ENCODE data around the gene TRMO.
"Not testable (repeated sequence)": the region's sequence is repeated elsewhere in the genome, so short reads cannot be mapped to it uniquely, and the experiment has no call there.

The TRMO gene, protein sequence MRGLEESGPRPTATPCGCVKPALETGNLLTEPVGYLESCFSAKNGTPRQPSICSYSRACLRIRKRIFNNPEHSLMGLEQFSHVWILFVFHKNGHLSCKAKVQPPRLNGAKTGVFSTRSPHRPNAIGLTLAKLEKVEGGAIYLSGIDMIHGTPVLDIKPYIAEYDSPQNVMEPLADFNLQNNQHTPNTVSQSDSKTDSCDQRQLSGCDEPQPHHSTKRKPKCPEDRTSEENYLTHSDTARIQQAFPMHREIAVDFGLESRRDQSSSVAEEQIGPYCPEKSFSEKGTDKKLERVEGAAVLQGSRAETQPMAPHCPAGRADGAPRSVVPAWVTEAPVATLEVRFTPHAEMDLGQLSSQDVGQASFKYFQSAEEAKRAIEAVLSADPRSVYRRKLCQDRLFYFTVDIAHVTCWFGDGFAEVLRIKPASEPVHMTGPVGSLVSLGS

DNA sequence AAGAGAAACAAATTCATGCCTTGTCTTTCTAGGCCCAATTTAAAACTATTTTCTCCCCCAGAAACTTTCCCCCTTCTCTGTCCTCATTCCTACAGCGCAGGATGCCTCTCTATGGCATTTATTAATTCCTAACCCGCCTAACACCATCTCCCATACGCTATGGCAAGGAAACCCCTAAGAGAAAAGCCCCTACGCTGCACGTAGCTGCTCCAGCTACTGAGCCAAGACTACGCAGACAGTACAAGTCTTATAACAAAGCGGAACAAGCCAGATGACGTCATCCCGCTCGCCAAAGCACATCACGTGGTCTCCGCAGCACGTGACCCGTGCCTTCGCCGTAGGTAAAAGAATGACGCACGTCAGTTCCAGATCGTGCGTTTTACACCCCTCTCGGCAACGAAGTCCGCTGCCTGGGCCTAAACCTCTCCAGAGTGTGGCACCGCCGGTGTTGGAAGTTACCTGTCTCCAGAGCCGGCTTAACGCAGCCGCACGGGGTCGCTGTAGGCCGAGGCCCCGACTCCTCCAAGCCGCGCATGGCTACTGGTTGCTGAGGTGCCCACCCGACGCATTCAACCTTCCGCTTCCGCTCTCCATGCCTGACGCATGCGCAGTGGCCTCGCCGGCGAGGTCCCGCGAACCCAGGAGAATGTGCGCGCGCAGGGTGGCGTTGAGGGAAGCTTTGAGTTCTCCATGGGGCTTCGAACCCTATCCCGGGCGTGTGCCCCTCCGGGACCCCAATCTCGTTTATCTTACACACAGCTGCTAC is at the start of gene TRMO:
TRMO (minus strand) TSS at position 542 of the 766 bp plus-strand sequence; CDS start at position 535, 7 bp downstream.
- DNase-seq: peak; percentile 97

DNA sequence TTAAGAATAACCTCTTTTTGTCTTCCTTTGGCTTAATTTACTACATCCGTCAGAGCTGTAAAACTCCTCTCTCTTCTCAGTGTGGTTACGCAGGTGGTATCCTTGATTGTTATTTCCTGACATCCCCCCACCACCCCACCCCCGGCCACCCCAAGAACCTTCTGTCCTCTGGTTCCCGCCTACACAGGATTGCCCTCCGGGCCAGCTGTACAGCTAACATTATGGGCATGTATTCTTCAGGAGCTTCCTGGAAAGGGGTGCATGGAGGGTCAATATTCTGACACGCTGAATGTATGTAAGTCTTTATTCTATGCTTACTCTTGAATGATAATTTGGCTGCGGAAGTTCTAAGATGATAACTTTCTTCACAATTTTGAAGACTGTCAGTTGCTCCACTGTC is 47.9 kb upstream of the TRMO start:
- no peak for DNase-seq

DNA sequence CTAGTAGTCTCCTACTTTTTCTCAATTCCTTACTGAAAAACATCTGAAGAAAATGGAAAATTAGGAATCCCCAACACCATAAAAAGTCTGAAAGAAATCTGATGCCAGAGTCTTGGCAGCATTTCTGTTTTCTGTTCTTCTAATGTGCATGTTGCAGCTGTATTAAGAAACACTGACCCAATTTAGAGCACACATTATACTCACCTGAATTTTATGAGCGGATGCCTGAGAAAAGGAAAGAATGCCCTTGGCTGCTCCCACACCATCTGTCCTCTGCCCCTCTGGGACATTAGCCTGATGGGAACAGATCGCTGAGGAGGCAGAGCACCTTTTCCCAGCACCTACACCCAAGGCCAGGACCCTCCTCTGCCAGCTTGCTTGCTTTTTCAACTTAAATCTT is 46.7 kb upstream of the TRMO start:
- DNase-seq: no peak

DNA sequence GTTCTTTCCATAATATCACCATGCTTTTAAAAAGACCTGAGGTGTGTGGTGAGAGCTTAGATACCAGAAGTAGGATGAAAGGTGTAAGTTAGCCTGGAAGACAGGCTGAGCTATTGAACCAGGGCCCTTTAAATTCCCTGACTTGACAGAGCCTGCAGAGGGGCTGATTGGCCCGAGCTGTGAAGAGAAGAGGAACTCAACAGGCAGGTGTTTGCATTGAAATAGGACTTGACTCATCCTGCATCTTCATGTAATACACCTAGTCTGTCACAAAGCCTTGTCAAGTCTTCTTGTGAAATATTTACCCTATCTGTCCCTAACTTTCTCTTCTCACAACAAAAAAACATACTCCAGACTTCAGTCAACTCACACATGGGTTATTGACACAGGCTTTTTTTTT is 44.2 kb upstream of the TRMO start:
- no peak for DNase-seq

DNA sequence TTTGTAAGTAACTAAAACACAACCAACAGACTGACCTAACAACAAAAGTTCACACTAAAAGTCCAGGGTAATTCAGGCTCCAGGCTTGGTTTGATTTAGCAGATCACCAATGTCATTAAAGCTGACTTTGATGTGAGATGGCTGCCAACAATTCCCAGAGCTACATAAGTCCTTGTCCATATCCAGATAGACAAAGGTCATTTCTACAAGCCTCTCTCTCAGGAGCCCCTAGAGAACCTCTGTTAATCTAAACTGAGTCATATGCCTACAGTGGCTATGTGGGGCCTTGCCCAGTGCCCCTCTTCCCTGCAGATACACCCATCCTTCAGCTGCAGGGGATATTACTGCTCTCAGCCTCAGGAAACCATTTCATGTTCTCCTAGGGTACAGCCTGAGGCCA is 42.6 kb upstream of the TRMO start:
- no peak for DNase-seq

DNA sequence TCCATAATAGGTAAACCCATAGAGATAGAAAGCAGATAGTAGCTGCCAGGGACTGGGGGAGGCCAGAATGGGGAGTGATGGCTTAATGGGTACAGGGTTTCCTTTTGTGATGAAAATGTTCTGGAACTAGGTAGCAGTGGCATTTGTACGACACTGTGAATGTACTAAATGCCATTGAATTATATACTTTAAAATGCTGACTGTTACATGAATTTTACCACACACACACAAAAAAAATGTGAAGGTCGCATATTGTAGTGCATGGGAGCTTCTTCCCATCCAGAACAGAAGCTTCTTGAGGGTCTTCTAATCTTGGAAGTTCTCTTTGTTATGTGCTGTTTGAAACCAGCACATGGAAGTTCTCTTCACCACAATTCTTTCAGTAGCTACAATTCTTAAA is 40.9 kb upstream of the TRMO start:
- no peak for DNase-seq

DNA sequence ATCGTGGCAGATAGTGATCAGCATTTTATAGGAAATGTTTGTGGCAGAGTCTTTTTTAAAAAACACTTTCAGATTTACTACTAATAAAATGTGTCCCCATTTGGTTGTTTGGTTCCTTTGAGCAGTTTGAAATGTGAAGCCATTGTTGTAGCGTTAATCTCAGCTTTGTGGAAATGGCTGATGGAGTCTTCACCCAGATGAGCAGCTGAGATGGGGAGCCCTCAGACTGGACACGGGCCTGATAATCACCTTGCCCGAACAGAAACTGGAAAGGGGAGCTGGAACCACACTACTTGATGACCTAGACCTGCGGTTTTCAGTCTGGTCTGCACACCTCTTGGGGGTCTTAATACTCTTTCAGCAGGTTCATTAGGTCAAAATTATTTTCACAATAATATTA is 40.3 kb upstream of the TRMO start:
- no peak for DNase-seq

DNA sequence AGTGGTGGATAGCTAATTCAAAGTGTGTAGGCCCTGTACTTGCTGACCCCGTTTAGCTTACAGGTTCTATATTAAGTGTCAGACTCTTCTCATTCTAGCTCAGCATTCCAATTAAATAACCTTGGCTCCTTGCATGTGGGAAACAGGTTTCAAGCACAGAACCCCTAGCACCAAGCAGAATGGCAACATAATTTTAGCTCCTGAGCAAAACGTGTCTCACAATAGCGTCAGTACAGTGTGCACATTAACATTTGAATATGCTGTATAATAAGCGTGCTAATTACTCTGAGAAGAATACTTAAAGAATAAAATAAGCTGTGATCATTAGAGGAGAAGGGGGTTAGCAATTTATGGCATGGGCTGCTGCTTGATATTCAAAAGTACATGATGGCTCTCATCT is 39.8 kb upstream of the TRMO start:
- no peak for DNase-seq

DNA sequence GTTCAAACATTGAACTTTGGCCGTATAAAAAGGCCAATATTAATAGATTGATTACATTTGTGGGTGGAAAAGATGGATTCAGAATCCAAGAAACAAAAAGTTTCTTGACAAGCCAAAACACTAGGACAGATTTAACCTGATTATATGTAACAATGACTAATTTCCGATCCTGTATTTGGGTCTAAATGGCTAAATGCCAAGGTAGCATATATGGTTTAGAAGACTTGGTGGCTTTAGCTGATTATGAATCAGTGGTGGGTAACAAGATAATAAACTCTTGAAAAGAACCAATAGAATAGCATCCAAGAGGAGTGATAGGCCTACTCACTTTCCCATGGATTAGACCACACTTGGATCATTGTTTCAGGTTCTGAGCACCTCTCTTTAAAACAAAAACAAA is 39.1 kb upstream of the TRMO start:
- DNase-seq: no peak

DNA sequence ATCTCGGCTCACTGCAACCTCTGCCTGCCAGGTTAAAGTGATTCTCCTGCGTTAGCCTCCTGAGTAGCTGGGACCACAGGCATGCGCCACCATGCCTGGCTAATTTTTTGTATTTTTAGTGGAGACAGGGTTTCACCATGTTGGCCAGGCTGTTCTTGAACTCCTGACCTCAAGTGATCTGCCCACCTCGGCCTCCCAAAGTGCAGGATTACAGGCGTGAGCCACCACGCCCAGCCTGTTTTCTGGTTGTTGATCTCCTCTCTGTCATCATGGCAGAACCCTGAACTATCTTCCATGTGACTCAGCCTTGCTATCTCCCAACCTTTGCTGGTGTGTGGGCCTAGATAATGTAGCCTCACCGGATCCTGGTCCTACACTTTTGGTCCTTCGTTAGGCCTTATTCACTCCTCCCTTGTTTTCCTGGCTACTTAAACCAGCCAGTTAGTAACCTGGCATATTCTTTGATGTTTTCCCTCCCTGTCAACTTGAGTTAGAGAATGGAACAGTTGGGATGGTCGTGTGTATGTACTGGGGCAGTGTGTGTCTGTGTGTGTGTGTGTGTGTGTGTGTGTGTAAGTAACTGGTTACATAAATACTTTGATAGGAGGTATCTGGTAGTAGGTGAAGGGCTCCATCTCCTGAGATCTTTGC is 38.5 kb upstream of the TRMO start:
- DNase-seq: not testable (repeated sequence)

DNA sequence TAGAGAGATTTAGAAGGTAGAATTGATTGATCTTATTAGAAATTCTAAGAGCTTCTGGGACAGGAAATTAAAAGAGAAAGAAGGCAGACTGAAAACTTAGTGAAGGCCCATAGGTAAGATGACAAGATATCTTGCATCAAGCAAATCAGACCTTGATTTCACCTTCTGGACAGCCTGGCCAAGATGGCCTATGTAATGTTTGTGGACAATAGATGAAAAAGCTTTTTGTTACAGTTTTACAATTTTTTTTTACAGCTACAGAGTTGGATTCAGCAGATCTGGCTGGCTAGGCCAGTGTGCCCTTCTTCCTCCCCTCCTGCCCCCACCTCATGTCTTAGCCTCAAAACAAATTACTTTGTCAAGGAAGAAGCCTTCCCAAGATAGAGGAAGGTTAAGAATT is 37.3 kb upstream of the TRMO start:
- no peak for DNase-seq

DNA sequence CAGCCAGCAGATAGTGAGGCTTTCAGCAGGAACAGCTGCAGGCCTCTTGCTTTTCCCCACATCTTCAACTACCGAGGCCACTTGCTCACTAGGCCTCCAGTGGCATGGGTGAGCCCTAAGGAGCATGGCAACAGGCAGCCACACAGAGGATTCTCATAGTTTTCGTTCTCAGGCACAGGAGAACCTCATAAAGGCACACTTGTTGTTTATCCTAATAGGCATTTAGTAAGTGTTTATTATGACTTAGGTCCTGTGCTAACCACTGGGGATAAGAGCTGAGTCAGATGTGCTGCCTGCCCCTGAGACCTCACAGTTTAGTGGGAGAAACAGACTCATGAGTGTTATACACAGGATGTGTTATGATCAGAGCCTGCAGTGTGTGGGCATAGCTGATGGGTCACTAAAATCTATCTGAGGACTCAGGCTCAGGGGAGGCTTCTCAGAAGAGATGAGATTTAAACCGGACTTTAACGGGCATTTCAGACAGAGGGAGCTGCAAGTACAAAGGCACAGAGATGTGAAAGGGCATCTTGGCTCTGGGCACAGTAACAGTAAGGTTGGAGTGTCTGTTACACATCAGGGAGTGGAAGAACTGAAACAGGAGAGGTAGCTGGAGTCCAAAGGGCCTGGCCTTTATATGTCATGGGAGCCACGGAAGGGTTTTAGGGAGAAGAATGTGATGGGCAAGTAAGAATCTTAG is 36.7 kb upstream of the TRMO start:
- DNase-seq: no peak

DNA sequence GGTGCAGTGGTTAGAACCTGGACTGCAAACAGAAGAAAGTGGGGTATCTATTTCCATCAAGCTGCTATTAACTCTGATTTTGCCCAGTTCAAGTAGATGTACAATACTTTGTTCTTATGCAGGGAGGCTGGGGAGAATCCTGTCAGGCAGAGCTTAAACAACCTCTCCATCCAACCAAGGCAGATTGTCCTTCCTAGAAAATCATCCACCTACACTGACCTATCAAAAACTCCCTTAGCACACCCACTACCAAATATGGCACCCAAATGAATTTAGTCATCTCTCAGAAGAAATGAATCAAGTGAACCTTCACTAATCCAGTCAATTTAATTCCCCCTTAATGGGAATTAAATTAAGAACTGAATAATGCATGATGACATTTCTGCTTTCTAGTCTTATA is 34.0 kb upstream of the TRMO start:
- DNase-seq: no peak

DNA sequence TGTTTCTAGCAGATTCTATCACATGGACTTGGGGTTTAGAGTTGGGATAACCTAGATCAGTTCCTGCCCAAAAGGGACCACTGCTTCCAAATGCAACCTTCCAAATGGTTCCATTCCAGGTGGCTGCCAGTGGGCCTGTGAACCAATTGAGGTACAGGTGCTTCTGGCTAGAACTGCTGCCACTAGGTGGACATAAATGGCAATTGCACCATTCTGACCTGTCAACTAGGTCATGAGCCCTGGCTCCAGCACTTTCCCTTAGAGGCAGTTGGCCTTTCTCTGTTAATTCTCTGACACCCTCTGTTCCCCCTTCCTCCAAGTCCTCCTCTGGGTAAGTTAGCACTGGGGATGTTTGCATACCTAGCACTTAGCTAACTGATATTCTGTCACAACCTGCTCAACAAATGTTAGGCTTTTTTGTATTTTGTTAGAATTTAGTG is 32.3 kb upstream of the TRMO start:
- DNase-seq: peak; percentile 51

DNA sequence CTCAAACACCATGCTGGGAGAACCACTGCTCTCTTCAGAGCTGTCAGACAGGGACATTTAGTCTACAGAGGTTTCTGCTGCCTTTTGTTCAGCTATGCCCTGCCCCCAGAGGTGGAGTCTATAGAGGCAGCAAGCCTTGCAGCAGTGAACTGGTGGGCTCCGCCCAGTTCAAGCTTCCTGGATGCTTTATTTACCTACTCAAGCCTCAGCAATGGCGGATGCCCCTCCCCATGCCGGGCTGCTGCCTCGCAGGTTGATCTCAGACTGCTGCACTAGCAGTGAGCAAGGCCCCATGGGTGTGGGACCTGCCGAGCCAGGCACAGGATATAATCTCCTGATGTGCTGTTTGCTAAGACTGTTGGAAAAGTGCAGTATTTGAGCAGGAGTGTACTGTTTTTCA is 28.6 kb upstream of the TRMO start:
- peak; percentile 3 for DNase-seq

DNA sequence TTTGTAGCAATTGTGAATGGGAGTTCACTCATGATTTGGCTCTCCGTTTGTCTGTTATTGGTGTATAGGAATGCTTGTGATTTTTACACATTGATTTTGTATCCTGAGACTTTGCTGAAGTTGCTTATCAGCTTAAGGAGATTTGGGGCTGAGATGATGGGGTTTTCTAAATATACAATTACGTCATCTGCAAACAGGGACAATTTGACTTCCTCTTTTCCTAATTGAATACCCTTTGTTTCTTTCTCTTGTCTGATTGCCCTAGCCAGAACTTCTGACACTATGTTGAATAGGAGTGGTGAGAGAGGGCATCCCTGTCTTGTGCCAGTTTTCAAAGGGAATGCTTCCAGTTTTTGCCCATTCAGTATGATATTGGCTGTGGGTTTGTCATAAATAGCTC is 24.8 kb upstream of the TRMO start:
- DNase-seq: not testable (repeated sequence)

DNA sequence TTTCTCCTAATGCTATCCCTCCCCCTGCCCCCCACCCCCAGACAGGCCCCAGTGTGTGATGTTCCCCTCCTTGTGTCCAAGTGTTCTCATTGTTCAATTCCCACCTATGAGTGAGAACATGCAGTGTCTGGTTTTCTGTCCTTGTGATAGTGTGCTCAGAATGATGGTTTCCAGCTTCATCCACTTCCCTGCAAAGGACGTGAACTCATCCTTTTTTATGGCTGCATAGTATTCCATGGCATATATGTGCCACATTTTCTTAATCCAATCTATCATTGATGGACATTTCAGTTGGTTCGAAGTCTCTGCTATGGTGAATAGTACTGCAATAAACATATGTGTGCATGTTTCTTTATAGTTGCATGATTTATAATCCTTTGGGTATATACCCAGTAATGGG is 23.2 kb upstream of the TRMO start:
- not testable (repeated sequence) for DNase-seq

DNA sequence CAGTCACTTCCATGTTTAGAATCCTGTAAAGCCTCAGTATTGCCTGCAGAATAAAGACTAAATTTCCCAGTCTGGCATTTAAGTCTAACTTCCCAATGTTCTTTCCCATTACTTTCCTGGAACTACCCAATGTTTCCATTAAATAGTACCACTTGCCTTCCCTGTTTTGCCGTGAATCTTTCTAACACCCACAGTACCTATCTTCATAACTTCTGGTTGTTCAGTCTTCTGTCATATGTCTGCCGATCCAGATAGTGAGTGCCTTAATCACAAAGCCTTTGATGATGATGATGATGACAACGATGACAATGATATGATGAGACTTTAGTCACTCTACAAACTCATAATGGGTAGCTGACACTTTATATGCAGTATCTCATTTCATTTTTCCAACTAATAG is 22.3 kb upstream of the TRMO start:
- DNase-seq: no peak

DNA sequence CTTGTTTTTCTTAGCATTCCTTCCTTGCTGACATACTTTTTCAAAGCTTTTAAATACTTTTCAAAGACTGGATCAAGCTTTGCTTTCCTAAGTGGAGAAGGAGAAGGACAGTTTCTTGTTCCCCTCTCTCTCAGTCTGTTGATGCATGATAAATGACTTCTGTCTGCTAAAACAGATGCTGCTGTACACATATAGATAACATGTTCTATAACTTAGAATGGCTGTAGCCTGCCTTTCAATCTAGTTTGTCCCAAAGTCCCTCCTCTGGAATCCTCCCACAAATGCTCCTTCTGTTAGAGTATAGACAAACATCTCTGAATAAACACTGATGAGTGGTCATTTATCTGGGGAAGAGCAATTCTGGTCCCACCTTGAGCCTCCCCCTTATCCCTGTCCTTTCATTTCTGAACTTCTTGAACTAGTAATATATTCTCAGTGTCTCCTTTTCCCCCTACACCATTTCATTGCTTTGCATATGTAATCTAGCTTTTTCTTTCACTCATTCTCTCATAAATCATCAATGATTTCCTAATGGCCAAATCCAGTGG is 21.1 kb upstream of the TRMO start:
- no peak for DNase-seq

DNA sequence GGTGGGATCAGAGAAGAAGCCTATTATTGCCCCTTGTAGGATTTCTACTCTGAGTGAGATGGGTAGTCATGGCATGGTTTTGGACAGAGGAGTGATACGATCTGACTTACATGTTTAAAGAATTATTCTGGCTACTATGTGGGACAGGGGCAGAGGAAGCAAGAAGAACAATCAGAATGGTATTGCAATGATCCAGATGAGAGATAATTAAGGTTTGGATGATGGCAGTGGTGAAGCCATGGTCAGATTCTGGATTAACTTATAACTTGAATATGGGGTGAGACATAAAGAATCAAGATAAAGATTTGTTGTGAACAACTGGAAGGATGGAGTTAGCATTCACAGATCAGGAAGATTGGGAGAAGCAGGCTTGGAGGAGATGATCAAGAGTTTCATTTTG is 19.0 kb upstream of the TRMO start:
- no peak for DNase-seq

DNA sequence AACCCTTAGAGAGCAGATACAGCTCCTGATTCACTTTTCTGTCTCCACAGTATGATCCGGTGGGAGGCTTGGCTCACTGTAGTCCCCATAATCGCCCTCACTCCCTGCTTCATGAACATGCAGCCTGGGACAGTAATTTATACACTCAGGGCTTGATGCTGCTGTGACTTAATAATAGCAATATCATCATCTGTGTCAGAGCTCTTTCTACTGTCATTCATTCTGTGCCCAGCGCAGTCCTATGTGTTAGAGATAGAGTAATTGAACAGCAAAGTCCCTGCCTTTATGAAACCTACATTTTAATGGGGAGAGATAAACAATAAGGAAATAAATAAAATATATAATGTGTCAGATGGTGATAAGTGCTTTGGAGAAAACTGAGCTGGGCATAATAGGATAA is 18.4 kb upstream of the TRMO start:
- DNase-seq: no peak

DNA sequence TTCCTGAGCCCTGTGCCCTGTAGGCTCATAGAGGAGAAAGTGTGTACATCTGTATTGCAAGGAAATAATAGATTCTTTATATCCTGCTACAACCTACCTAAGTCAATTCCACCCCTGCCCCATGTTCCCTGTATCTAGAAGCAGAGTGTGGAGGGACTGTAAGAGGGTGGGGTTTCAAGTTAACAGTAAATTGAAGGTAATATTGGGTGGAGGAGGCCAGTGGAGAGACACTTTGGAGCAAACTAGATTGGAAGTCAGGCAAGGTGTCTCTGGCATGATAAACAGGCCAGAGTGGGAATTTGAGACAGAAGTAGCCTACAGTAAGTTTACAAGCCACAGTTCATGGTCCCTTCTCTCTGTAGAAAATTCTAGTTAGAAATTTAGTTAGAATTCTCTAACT is 17.9 kb upstream of the TRMO start:
- no peak for DNase-seq

DNA sequence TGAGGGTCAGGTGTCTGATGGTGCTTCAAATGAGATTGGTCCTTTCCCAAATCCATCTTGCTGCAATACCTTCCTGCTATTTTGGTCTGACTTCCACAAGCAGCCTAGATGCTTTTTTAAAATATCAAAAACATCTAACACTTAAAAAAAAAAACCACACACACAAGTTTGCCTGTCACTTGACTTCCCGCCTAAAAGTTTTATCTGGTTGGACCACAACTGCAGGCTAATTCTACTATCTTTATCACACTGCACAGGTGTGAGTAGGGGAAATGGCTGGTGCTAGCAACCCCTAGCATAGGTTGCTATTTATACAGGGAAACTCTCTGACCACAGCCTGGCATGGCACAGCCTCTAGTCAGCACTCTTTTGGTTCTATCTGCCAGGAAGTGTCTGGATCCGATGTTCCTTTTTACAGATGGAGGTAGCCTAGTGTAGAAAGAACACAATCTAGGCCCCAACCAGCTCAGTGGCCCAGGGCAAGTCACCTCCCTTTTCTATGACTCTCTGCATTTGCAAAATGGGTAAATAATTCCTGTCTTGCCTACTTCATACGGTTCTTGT is 15.9 kb upstream of the TRMO start, which contains the start of gene HEMGN:
HEMGN (minus strand) TSS at position 92 of the 564 bp plus-strand sequence; CDS start at position 56, 36 bp downstream.
- no peak for DNase-seq

All from COR-L47 (cell line).